ENCODE data around the gene GPR39. TPM values are rescaled to one million over a fixed set of nuclear protein-coding genes. Genes with fewer than 3 reads are reported as not detected.

The GPR39 gene
- not detected for total RNA-seq

- Mint-ChIP-seq H3K27ac (no peak within 1 kb of the TSS), H3K4me3 (no peak within 1 kb of the TSS), H3K4me1 (ENCODE audit: low read depth) (no peaks in the 10 kb centered on the region), H3K27me3 (ENCODE audit: low read depth) (peaks cover 27% of the 10 kb centered on the region), H3K36me3 (ENCODE audit: insufficient read depth in 2 of 2) (peaks cover 0 to 3% of the 10 kb centered on the region in 2 donors), H3K9me3 (peaks cover 0 to 2% of the 10 kb centered on the region in 2 donors)
- DNase-seq (no peak), ATAC-seq (replicated peaks in 1 of 2) (no peak)
These were observed at the start of gene GPR39 for GRCh38 chr2:132416723-132417395. GPR39 (plus strand) TSS chr2:132416805.

- H3K4me1 Mint-ChIP-seq (ENCODE audit: low read depth), result no peaks in the 10 kb centered on the region
- no peak for ATAC-seq (replicated peaks in 1 of 2)
These were observed 48.4 kb upstream of the GPR39 start for GRCh38 chr2:132368191-132368590.

GRCh38 chr2:132372276-132372675 lies 44.3 kb upstream of the GPR39 start:
- Mint-ChIP-seq H3K27me3 (ENCODE audit: low read depth) (no peaks in the 10 kb centered on the region), H3K27ac (no peak overlapping the region), H3K36me3 (ENCODE audit: insufficient read depth in 2 of 2) (no peaks in the 10 kb centered on the region), H3K4me3 (no peak overlapping the region), H3K9me3 (peaks cover 3% of the 10 kb centered on the region in 2 donors), H3K4me1 (ENCODE audit: low read depth) (no peaks in the 10 kb centered on the region)
- ATAC-seq (replicated peaks in 1 of 2) (no peak), DNase-seq (no peak)

More at GRCh38 chr2:132368191-132368590, 48.4 kb upstream of the GPR39 start:
- no peak overlapping the region for H3K27ac Mint-ChIP-seq
- no peak overlapping the region for H3K4me3 Mint-ChIP-seq
- H3K9me3 Mint-ChIP-seq, result peaks cover 5 to 13% of the 10 kb centered on the region in 2 donors
- no peaks in the 10 kb centered on the region for H3K27me3 Mint-ChIP-seq (ENCODE audit: low read depth)
- no peak for DNase-seq
- H3K36me3 Mint-ChIP-seq (ENCODE audit: insufficient read depth in 2 of 2), result peaks cover 2 to 7% of the 10 kb centered on the region in 2 donors

- DNase-seq (no peak), ATAC-seq (replicated peaks in 1 of 2) (no peak)
- Mint-ChIP-seq H3K36me3 (ENCODE audit: insufficient read depth in 2 of 2) (no peaks in the 10 kb centered on the region), H3K9me3 (peaks cover 3% of the 10 kb centered on the region in 2 donors), H3K4me3 (no peak overlapping the region), H3K27me3 (ENCODE audit: low read depth) (no peaks in the 10 kb centered on the region), H3K27ac (no peak overlapping the region), H3K4me1 (ENCODE audit: low read depth) (no peaks in the 10 kb centered on the region)
These were observed 43.0 kb upstream of the GPR39 start for GRCh38 chr2:132373391-132374135.

- H3K27me3 Mint-ChIP-seq (ENCODE audit: low read depth), result no peaks in the 10 kb centered on the region
- peaks cover 3% of the 10 kb centered on the region in 2 donors for H3K9me3 Mint-ChIP-seq
- H3K27ac Mint-ChIP-seq, result no peak overlapping the region
- no peaks in the 10 kb centered on the region for H3K4me1 Mint-ChIP-seq (ENCODE audit: low read depth)
- no peak overlapping the region for H3K4me3 Mint-ChIP-seq
- no peak for DNase-seq
- no peaks in the 10 kb centered on the region for H3K36me3 Mint-ChIP-seq (ENCODE audit: insufficient read depth in 2 of 2)
- no peak for ATAC-seq (replicated peaks in 1 of 2)
These were observed 42.5 kb upstream of the GPR39 start for GRCh38 chr2:132374151-132374550.

GRCh38 chr2:132374551-132374950 lies 42.1 kb upstream of the GPR39 start:
- Mint-ChIP-seq H3K27me3 (ENCODE audit: low read depth) (no peaks in the 10 kb centered on the region), H3K4me1 (ENCODE audit: low read depth) (no peaks in the 10 kb centered on the region), H3K9me3 (peaks cover 3% of the 10 kb centered on the region in 2 donors), H3K36me3 (ENCODE audit: insufficient read depth in 2 of 2) (no peaks in the 10 kb centered on the region), H3K4me3 (no peak overlapping the region), H3K27ac (no peak overlapping the region)
- no peak for ATAC-seq (replicated peaks in 1 of 2)
- DNase-seq, result no peak

GRCh38 chr2:132374961-132375360 lies 41.6 kb upstream of the GPR39 start:
- Mint-ChIP-seq H3K27ac (no peak overlapping the region), H3K27me3 (ENCODE audit: low read depth) (no peaks in the 10 kb centered on the region), H3K9me3 (peaks cover 3% of the 10 kb centered on the region in 2 donors), H3K4me3 (no peak overlapping the region), H3K4me1 (ENCODE audit: low read depth) (no peaks in the 10 kb centered on the region), H3K36me3 (ENCODE audit: insufficient read depth in 2 of 2) (no peaks in the 10 kb centered on the region)
- no peak for ATAC-seq (replicated peaks in 1 of 2)
- no peak for DNase-seq

- H3K36me3 Mint-ChIP-seq (ENCODE audit: insufficient read depth in 2 of 2), result no peaks in the 10 kb centered on the region
- no peak overlapping the region for H3K27ac Mint-ChIP-seq
- ATAC-seq (replicated peaks in 1 of 2), result no peak
- H3K4me3 Mint-ChIP-seq, result no peak overlapping the region
- peaks cover 0 to 3% of the 10 kb centered on the region in 2 donors for H3K9me3 Mint-ChIP-seq
- no peaks in the 10 kb centered on the region for H3K4me1 Mint-ChIP-seq (ENCODE audit: low read depth)
- H3K27me3 Mint-ChIP-seq (ENCODE audit: low read depth), result no peaks in the 10 kb centered on the region
- DNase-seq, result no peak
These were observed 35.2 kb upstream of the GPR39 start for GRCh38 chr2:132381376-132381775.

GRCh38 chr2:132383956-132384355 lies 32.6 kb upstream of the GPR39 start:
- Mint-ChIP-seq H3K36me3 (ENCODE audit: insufficient read depth in 2 of 2) (peaks cover 0 to 1% of the 10 kb centered on the region in 2 donors), H3K4me3 (no peak overlapping the region), H3K27me3 (ENCODE audit: low read depth) (no peaks in the 10 kb centered on the region), H3K4me1 (ENCODE audit: low read depth) (no peaks in the 10 kb centered on the region), H3K9me3 (peaks cover 2 to 5% of the 10 kb centered on the region in 2 donors), H3K27ac (no peak overlapping the region)
- no peak for DNase-seq
- no peak for ATAC-seq (replicated peaks in 1 of 2)

GRCh38 chr2:132384491-132385151 lies 32.0 kb upstream of the GPR39 start:
- H3K36me3 Mint-ChIP-seq (ENCODE audit: insufficient read depth in 2 of 2), result peaks cover 0 to 1% of the 10 kb centered on the region in 2 donors
- H3K27me3 Mint-ChIP-seq (ENCODE audit: low read depth), result no peaks in the 10 kb centered on the region
- H3K4me1 Mint-ChIP-seq (ENCODE audit: low read depth), result no peaks in the 10 kb centered on the region
- no peak for DNase-seq
- H3K27ac Mint-ChIP-seq, result no peak overlapping the region
- peaks cover 2 to 5% of the 10 kb centered on the region in 2 donors for H3K9me3 Mint-ChIP-seq
- H3K4me3 Mint-ChIP-seq, result no peak overlapping the region
- no peak for ATAC-seq (replicated peaks in 1 of 2)

- Mint-ChIP-seq H3K4me1 (ENCODE audit: low read depth) (no peaks in the 10 kb centered on the region), H3K27ac (no peak overlapping the region), H3K36me3 (ENCODE audit: insufficient read depth in 2 of 2) (peaks cover 0 to 1% of the 10 kb centered on the region in 2 donors), H3K9me3 (peaks cover 2% of the 10 kb centered on the region in 2 donors), H3K4me3 (no peak overlapping the region), H3K27me3 (ENCODE audit: low read depth) (no peaks in the 10 kb centered on the region)
- DNase-seq, result no peak
- ATAC-seq (replicated peaks in 1 of 2), result no peak
These were observed 29.5 kb upstream of the GPR39 start for GRCh38 chr2:132387126-132387525.

GRCh38 chr2:132390076-132390475 lies 26.5 kb upstream of the GPR39 start:
- H3K4me1 Mint-ChIP-seq (ENCODE audit: low read depth), result no peaks in the 10 kb centered on the region
- H3K9me3 Mint-ChIP-seq, result peaks cover 3 to 9% of the 10 kb centered on the region in 2 donors
- H3K27me3 Mint-ChIP-seq (ENCODE audit: low read depth), result no peaks in the 10 kb centered on the region
- H3K36me3 Mint-ChIP-seq (ENCODE audit: insufficient read depth in 2 of 2), result peaks cover 1 to 4% of the 10 kb centered on the region in 2 donors
- no peak for ATAC-seq (replicated peaks in 1 of 2)
- no peak overlapping the region for H3K4me3 Mint-ChIP-seq
- no peak for DNase-seq
- H3K27ac Mint-ChIP-seq, result no peak overlapping the region

GRCh38 chr2:132391378-132391777 lies 25.2 kb upstream of the GPR39 start:
- H3K36me3 Mint-ChIP-seq (ENCODE audit: insufficient read depth in 2 of 2), result peaks cover 1 to 4% of the 10 kb centered on the region in 2 donors
- no peaks in the 10 kb centered on the region for H3K4me1 Mint-ChIP-seq (ENCODE audit: low read depth)

More at GRCh38 chr2:132391378-132391777, 25.2 kb upstream of the GPR39 start:
- H3K27ac Mint-ChIP-seq, result no peak overlapping the region
- DNase-seq, result no peak
- peaks cover 9 to 12% of the 10 kb centered on the region in 2 donors for H3K9me3 Mint-ChIP-seq
- H3K4me3 Mint-ChIP-seq, result no peak overlapping the region
- H3K27me3 Mint-ChIP-seq (ENCODE audit: low read depth), result no peaks in the 10 kb centered on the region
- ATAC-seq (replicated peaks in 1 of 2), result no peak

Measured in activated T-cell treated with anti-CD3 and anti-CD28 coated beads, Interleukin-2, amount 50 U/mL, for 72 hours (primary cell).